AG04449 (cell line): ENCODE measurements around the gene MGAT3.
A peak's percentile ranks its signal among the peaks of the same experiment; 100 is the strongest.

Experiments
- CTCF ChIA-PET: fragments of 350-600 bp; formaldehyde crosslinking; extraction: SDS; loops from one replicate; lab custom pipeline; 2021; ENCODE audit warnings: antibody characterized with exemption; lab: Yijun Ruan, JAX
- POLR2A ChIA-PET: fragments of 400-600, 350-600 bp; formaldehyde crosslinking; extraction: SDS; loops from one replicate; lab custom pipeline; 2020; ENCODE audit warnings: antibody characterized with exemption, inconsistent platforms; lab: Yijun Ruan, JAX
- DNase-seq: peaks from one replicate; pipeline ENCODE4 v3.0.0-alpha.2; 2010; ENCODE audit warnings: low read depth, low spot score
- H3K4me3 ChIP-seq: 2 replicates; pipeline ENCODE4 v1.5.1; 2011; ENCODE audit warnings: low read depth, mild to moderate bottlenecking, control low read depth, low read length
- TF ChIP-seq, protein P1 (sequence below): IDR thresholded peaks from one replicate; pipeline ENCODE4 v1.5.1; 2011; ENCODE audit warnings: mild to moderate bottlenecking, moderate library complexity, low read length, control low read depth, inconsistent platforms; ENCODE audit not compliant: insufficient read depth; ENCODE audit errors: missing control alignments

MGAT3 gene

GRCh38 chr22:39522567-39523300, 65.9 kb downstream of the MGAT3 start:
- ChIA-PET CTCF (interaction anchor here (1.1 to 11.5 kb wide), 4 partner anchors 8 to 350 kb away, joined by 3 to 222 read pairs (median 44); partner anchors contain the start of gene RPL3), POLR2A (interaction anchor here (0.6 to 5.6 kb wide), 14 partner anchors 8 to 728 kb away, joined by 3 to 59 read pairs (median 4); partner anchors contain the start of genes RPL3 and TAB1)
- no peak for DNase-seq
- peak overlapping the region; percentile 94 for H3K4me3 ChIP-seq
- TF ChIP-seq, protein P1, sequence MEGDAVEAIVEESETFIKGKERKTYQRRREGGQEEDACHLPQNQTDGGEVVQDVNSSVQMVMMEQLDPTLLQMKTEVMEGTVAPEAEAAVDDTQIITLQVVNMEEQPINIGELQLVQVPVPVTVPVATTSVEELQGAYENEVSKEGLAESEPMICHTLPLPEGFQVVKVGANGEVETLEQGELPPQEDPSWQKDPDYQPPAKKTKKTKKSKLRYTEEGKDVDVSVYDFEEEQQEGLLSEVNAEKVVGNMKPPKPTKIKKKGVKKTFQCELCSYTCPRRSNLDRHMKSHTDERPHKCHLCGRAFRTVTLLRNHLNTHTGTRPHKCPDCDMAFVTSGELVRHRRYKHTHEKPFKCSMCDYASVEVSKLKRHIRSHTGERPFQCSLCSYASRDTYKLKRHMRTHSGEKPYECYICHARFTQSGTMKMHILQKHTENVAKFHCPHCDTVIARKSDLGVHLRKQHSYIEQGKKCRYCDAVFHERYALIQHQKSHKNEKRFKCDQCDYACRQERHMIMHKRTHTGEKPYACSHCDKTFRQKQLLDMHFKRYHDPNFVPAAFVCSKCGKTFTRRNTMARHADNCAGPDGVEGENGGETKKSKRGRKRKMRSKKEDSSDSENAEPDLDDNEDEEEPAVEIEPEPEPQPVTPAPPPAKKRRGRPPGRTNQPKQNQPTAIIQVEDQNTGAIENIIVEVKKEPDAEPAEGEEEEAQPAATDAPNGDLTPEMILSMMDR, result no peak

GRCh38 chr22:39524089-39524752, 67.4 kb downstream of the MGAT3 start:
- H3K4me3 ChIP-seq, result peak overlapping the region; percentile 4; the same call in 1 of the 2 replicates
- POLR2A ChIA-PET, result interaction anchor here (1.3 to 5.6 kb wide), 7 partner anchors 8 to 515 kb away, joined by 4 to 59 read pairs (median 8); partner anchors contain the start of genes MIEF1, RPL3 and RPS19BP1
- CTCF ChIA-PET, result interaction anchor here (1.2 to 11.5 kb wide), 7 partner anchors 10 to 500 kb away, joined by 3 to 222 read pairs (median 7); partner anchors contain the start of gene RPL3
- TF ChIP-seq, protein P1, result no peak
- no peak for DNase-seq

- no peak overlapping the region for H3K4me3 ChIP-seq
- CTCF ChIA-PET, result interaction anchor here (0.8 to 11.5 kb wide), 8 partner anchors 9 to 500 kb away, joined by 3 to 222 read pairs (median 6); partner anchors contain the start of gene RPL3
- TF ChIP-seq, protein P1, result no peak
- no peak for DNase-seq
- POLR2A ChIA-PET, result interaction anchor here (0.6 to 5.6 kb wide), 7 partner anchors 8 to 514 kb away, joined by 3 to 59 read pairs (median 8); partner anchors contain the start of genes MIEF1, RPL3 and RPS19BP1
These were observed 68.2 kb downstream of the MGAT3 start for GRCh38 chr22:39524753-39525657.

DNA sequence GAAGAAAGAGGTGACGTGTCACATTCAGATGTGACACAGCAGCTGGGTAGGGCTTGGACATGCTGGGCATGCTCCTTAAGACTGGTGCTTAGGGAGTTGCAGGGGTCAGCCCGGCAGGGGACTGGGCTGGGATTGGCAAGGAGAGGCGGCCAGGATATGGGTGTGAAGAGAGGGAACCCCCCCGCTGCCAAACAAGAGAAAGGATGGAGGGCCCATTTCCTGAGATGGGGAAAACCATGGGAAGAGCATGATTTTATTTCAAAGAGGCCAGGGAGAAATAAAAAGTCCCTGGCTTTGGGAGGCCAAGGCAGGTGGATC, 68.8 kb downstream of the MGAT3 start:
- ChIA-PET CTCF (interaction anchor here (0.8 to 11.5 kb wide), 5 partner anchors 9 to 208 kb away, joined by 3 to 222 read pairs (median 16); partner anchors contain the start of gene RPL3), POLR2A (interaction anchor here (0.6 to 5.6 kb wide), 3 partner anchors 9 to 407 kb away, joined by 3 to 59 read pairs (median 4); partner anchors contain the start of gene RPL3)
- TF ChIP-seq, protein P1, result no peak
- H3K4me3 ChIP-seq, result no peak overlapping the region
- DNase-seq, result no peak

DNA sequence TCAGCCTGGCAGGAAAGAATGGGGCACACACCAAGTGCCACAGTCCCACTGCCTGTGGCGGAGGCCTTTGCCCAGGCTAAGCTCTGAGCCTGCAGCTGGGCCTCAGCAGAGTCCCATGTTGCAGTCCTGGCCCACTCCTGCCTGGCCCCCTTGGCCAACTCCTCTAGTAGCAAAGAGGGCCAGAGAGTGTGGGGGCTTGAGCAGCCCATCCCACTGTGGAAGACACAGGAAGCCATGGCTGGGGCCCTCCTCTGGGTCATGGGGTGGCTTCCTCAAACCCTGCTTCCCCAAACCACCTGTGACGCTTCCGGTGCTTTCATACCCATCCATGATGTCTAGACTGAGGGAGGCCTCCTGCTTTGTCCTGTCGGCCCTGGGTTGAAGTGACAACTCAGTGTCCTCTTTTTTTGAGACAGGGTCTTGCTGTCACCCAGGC, 69.9 kb downstream of the MGAT3 start:
- no peak for DNase-seq
- H3K4me3 ChIP-seq, result no peak overlapping the region
- ChIA-PET CTCF (interaction anchor here (4.9 to 27.5 kb wide), 5 partner anchors 10 to 503 kb away, joined by 41 to 1079 read pairs (median 84); partner anchors contain the start of gene RPL3), POLR2A (interaction anchor here (5.6 kb wide), 1 partner anchor 210 kb away, joined by 59 read pairs; the partner anchor contains the start of gene RPL3)
- TF ChIP-seq, protein P1, result no peak
